ENCODE results near the gene PPP1R12B.

Gene PPP1R12B

GRCh38 chr1:202348509-202349205 lies at the start of gene PPP1R12B:
Gene PPP1R12B, plus strand, starts transcription at chr1:202348699. Its CDS starts 153 bp downstream, at chr1:202348852.
- in situ Hi-C loops (cut with MboI; ENCODE audit: low sequenced_read_pairs): no loop called here

- in situ Hi-C loops (cut with MboI; ENCODE audit: low sequenced_read_pairs): no loop called here
These were observed 46.3 kb upstream of the PPP1R12B start for GRCh38 chr1:202302166-202302565.

- in situ Hi-C loops (cut with MboI; ENCODE audit: low sequenced_read_pairs): no loop called here
These were observed 44.1 kb upstream of the PPP1R12B start for GRCh38 chr1:202304375-202304774.

GRCh38 chr1:202305168-202305567 lies 43.3 kb upstream of the PPP1R12B start:
- in situ Hi-C loops (cut with MboI; ENCODE audit: low sequenced_read_pairs): no loop called here

- in situ Hi-C loops (cut with MboI; ENCODE audit: low sequenced_read_pairs): no loop called here
These were observed 41.8 kb upstream of the PPP1R12B start for GRCh38 chr1:202306535-202307345.

- in situ Hi-C loops (cut with MboI; ENCODE audit: low sequenced_read_pairs): no loop called here
These were observed 38.3 kb upstream of the PPP1R12B start for GRCh38 chr1:202310071-202310725.

- in situ Hi-C loops (cut with MboI; ENCODE audit: low sequenced_read_pairs): no loop called here
These were observed 37.8 kb upstream of the PPP1R12B start for GRCh38 chr1:202310746-202311145.

- in situ Hi-C loops (cut with MboI; ENCODE audit: low sequenced_read_pairs): no loop called here
These were observed 36.4 kb upstream of the PPP1R12B start for GRCh38 chr1:202311875-202312635.

GRCh38 chr1:202315576-202316168 lies 32.8 kb upstream of the PPP1R12B start:
- in situ Hi-C loops (cut with MboI; ENCODE audit: low sequenced_read_pairs): no loop called here

- in situ Hi-C loops (cut with MboI; ENCODE audit: low sequenced_read_pairs): no loop called here
These were observed 32.3 kb upstream of the PPP1R12B start for GRCh38 chr1:202316186-202316585.

- in situ Hi-C loops (cut with MboI; ENCODE audit: low sequenced_read_pairs): no loop called here
These were observed 30.3 kb upstream of the PPP1R12B start for GRCh38 chr1:202317941-202318925.

- in situ Hi-C loops (cut with MboI; ENCODE audit: low sequenced_read_pairs): loop anchor here (10.0 kb wide), 1 partner anchor 135 kb away; no protein-coding TSS in a partner anchor
These were observed 29.0 kb upstream of the PPP1R12B start for GRCh38 chr1:202319381-202320080.

- in situ Hi-C loops (cut with MboI; ENCODE audit: low sequenced_read_pairs): loop anchor here (10.0 kb wide), 1 partner anchor 135 kb away; no protein-coding TSS in a partner anchor
These were observed 28.5 kb upstream of the PPP1R12B start for GRCh38 chr1:202320081-202320405.

GRCh38 chr1:202323731-202324130 lies 24.8 kb upstream of the PPP1R12B start:
- in situ Hi-C loops (cut with MboI; ENCODE audit: low sequenced_read_pairs): loop anchor here (10.0 kb wide), 1 partner anchor 139 kb away; no protein-coding TSS in a partner anchor

- in situ Hi-C loops (cut with MboI; ENCODE audit: low sequenced_read_pairs): loop anchor here (10.0 kb wide), 1 partner anchor 140 kb away; no protein-coding TSS in a partner anchor
These were observed 23.9 kb upstream of the PPP1R12B start for GRCh38 chr1:202324646-202325045.

- in situ Hi-C loops (cut with MboI; ENCODE audit: low sequenced_read_pairs): loop anchor here (10.0 kb wide), 1 partner anchor 145 kb away; no protein-coding TSS in a partner anchor
These were observed 18.6 kb upstream of the PPP1R12B start for GRCh38 chr1:202329891-202330290.

GRCh38 chr1:202333861-202334260 lies 14.6 kb upstream of the PPP1R12B start:
- in situ Hi-C loops (cut with MboI; ENCODE audit: low sequenced_read_pairs): no loop called here

GRCh38 chr1:202343652-202344349 lies 4.7 kb upstream of the PPP1R12B start:
- in situ Hi-C loops (cut with MboI; ENCODE audit: low sequenced_read_pairs): no loop called here

Data from HL-60/S4 treated with retinoic acid at 250 ng/mL for 4 days and 3 days (cell line).